OCI-LY1 (cell line): ENCODE data around the gene MRTFB.
"Not testable (repeated sequence)": the region's sequence is repeated elsewhere in the genome, so short reads cannot be mapped to it uniquely, and the experiment has no call there.

Experiments used
- CTCF ChIP-seq: fragments of 200-600 bp; sonication (generic), shearing (Covaris generic); IDR thresholded peaks from 2 replicates; pipeline ENCODE4 v1.5.1; 2017; ENCODE audit warnings: mild to moderate bottlenecking, antibody characterized with exemption, low read length, moderate library complexity, mixed read lengths
- EZH2 ChIP-seq: fragments of 200-600 bp; sonication (generic), shearing (Covaris generic); IDR thresholded peaks from 2 replicates; pipeline ENCODE4 v1.8.0; 2017; ENCODE audit warnings: borderline replicate concordance, mixed run types, mild to moderate bottlenecking, antibody characterized with exemption, low read length, moderate library complexity, mixed read lengths

GRCh38 chr16:14183962-14184361, 112.8 kb downstream of the MRTFB start:
- not testable (repeated sequence) for TF ChIP-seq CTCF, EZH2
